SK-N-MC (cell line): ENCODE measurements around the gene BCAS1.

Experiments used
- EZH2 ChIP-seq: fragments of 200-600 bp; sonication (generic); IDR thresholded peaks from one replicate; pipeline ENCODE4 v1.6.1; 2017; ENCODE audit warnings: antibody characterized with exemption
- POLR2AphosphoS5 ChIP-seq: IDR thresholded peaks from 2 replicates; pipeline ENCODE4 v1.6.1; 2012; ENCODE audit warnings: mild to moderate bottlenecking, low read depth, low read length, borderline replicate concordance

GRCh38 chr20:54054516-54054915 is 15.9 kb downstream of the BCAS1 start:
- no peak for TF ChIP-seq POLR2AphosphoS5
- TF ChIP-seq EZH2, result no peak
